NCI-H1048 (cell line): Measurements from ENCODE around the gene CYP4B1.

Source experiments
- DNase-seq: peaks from one replicate; lab custom pipeline; 2025; lab: John Stamatoyannopoulos, UW

CYP4B1 gene

DNA sequence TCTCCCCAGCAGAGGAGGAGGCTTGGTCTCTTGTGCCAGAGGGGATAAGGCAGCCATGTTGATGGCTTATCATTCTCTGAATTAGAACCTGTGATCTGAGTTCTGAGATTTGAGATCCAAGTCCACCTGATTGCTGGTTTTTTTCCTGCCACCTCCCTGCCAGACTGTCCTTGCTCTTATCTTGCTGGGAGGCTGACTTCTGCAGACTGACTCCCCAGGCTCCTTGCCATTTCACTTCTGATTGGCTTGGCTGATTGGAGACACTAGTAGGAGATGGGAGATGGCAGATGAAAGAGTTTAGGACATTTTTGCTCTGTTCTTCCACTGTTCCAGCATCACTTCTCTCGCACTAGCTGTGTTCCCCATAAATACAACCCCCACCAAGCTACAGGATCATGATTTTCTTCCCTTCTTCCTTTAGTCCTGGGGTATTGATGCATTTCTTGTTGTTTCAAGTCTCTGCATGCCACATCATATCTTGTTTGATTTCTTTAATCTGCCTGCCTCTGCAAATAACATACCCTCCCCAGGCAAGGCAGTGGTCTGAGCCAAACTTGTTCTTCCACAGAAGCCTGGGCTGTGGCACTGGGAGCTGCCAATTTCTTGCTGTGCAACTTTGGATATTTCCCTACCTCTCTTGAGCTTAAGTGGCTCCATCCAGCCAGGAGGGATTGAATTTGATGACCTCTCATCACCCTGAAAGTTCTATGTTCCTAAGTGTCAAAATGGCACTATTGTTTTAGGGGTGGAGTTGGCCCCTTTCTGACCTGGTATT is 963 bp upstream of the CYP4B1 start:
- no peak for DNase-seq

DNA sequence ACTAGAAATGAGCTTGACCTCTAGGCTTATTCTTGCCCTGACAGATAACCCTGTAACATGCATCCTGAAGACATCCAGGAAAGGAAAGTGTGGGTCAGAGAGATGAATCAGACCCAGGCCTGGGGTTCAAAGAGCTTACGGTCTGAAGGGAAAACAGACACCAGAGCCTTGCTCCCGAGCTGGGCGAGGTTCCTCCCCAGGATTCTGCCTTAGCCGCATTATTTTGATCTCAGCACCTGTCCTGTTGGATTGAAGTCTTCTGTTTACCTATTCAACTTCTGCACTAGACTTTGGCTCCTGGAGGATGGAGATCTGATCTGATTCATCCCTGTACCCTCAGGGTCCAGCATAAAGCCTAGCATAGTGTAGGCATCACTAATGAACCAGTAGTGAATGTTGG is 1.9 kb downstream of the CYP4B1 start:
- no peak for DNase-seq

DNA sequence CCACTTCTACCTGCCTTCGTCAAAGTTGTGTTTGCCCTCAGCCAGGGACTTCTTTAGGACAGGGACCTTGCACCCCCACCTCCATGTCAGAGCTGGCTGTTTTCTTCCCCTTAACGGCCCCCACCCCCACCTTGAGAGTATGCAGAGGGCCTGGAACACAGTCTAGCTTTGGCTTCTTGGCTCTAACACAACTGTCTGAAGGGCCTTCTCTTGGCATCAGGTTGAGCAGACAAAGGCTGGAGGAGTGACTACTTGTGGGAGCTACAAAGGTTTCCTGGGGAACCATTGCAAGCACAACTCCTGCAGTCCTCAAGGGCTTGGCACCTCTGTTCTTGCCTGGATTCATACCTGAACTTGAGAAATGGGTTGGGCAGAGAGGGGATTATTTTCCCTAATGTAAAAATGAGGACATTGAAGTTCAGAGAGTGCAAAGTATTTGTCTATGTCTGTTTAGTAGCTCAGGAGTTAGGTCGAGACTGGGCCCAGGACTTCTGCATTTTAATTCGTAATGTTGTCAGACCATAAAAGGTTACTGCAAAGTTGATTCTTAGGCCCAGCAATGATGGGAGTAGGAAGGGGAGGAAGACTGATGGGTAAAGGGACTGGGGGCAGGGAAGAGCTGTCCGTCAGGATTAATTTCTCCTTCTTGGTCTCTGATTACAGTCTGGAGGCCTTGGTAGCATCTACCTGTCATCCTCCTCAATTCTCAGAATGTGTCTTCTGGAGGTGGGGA is 2.6 kb downstream of the CYP4B1 start:
- DNase-seq: no peak

DNA sequence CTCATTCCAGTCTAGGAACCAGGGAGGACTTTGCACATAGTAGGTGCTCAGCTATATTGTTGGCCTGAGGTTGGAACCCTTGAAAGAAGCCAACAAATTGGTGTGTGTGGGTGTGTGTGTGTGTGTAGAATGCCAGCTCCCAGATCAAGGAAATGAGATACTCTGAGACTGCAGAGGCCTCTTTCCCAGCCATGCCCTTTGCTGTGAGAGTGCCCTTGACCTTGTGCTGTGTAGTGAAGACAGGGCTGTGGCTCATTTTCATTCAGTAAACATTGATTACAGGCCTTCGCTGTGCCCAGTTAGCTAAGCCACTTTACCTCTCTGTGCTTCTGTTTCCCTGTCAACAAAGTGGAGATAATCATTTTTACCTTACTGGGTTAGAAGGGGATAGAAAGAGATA is 3.2 kb downstream of the CYP4B1 start:
- DNase-seq: no peak

DNA sequence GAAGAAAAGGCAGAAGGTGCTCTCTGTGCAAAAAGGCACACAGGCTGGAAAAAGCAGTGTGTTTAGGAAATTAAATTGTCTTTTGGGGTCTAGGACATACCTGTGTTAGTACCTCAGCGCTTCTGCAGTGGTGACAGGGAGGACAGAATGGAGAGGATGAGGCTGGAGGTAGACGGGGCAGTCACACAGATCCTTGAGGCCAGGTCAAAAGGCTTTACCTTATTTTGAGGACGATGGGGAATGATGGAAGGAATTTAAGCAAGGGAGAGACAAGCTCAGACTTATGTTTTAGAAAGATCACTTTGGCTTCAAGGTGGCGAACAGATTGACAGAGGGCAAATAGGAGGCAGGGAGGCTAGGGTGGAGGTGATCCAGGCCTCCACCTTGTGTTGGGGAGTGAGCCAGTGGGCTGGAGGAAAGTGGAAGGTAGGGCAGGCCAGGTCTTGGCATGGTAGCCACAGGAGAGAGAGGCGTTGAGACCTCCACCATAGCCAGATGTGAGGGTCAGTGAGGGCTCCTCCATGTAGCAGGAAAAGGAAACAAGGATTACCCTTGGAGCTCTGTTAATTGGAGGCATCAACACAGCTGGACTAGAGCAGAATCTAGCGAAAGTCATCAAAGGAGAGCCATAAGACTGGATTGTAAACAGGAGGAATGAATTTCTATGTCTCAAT is 4.2 kb downstream of the CYP4B1 start:
- no peak for DNase-seq

DNA sequence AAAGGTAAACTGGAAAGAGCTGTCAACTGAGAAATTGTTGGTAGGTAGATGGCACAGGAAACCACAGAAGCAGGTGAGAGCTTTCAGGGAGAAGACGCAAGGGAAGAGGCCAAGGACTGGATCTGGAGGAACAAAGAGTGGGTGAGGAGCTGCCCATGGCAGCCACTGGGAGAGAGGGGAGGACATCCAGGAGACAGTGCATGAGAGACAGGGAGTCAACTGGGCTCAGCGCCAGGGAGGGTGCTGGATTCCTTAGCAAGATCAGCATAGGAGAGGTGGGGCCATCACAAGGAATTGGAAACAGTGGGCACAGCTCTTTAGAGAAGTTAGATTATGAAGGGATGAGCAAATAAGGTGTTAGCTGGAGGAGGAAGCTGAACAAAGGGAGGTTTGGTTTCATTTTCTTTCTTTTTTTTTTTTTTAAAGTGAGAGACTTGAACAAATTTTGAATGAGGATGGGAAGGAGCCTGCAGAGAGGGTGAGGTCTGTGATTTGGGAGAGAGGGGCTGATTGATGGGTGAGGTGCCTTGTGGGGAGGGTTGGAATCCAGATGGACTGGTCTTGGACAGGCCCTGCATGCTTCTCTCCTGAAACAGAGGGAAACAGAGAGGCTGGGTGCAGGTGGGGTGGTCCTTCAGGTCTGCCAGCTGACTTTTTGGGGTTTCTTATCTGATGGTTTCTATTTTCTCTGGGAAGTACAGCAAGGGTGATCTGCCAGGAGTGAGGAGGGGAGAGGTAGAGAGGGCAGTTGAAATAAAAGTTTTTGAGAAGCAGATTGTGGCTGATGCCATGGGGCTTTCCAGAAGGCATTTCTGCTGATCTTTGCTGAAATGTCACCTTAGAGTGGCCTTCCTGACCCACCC is 5.4 kb downstream of the CYP4B1 start:
- no peak for DNase-seq

DNA sequence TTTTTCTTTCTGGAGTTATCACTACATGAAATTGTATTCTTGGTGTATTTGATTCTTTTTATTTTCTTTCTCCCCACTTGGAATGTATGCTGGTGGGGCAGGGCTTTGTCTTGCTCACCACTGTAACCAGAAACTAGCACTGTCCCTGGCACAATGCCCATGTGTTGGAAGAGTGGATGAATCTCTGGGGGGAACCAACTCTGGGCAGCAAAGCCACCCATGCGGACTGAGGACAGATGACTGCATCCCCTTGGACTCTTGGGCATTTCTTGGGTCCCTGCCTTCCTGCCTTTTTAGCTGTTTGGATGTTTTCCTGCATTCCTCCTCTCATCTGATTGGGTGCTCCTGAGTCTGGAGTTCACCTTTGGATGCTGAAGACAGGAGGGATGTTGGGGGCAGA is 6.1 kb downstream of the CYP4B1 start:
- no peak for DNase-seq

DNA sequence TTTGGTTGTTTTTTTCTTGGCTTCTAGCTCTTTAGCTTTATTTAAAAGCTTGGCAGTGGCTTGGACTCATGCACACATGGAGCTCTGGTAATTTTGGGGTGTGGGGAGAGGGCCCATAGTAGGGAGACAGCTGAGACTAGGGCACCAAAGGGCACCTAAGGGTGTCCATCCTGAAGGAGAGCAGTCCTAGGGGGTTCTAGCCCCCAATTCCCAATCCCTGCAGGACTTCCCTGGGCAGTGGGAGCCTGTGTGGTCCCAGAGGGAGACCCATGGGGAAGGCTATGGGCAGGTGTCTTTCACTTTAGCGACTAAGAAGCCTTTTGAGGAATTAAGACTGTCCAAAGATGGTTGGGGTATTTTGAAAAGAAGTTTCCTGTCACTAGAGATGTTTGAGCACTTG is 6.9 kb downstream of the CYP4B1 start:
- DNase-seq: no peak

DNA sequence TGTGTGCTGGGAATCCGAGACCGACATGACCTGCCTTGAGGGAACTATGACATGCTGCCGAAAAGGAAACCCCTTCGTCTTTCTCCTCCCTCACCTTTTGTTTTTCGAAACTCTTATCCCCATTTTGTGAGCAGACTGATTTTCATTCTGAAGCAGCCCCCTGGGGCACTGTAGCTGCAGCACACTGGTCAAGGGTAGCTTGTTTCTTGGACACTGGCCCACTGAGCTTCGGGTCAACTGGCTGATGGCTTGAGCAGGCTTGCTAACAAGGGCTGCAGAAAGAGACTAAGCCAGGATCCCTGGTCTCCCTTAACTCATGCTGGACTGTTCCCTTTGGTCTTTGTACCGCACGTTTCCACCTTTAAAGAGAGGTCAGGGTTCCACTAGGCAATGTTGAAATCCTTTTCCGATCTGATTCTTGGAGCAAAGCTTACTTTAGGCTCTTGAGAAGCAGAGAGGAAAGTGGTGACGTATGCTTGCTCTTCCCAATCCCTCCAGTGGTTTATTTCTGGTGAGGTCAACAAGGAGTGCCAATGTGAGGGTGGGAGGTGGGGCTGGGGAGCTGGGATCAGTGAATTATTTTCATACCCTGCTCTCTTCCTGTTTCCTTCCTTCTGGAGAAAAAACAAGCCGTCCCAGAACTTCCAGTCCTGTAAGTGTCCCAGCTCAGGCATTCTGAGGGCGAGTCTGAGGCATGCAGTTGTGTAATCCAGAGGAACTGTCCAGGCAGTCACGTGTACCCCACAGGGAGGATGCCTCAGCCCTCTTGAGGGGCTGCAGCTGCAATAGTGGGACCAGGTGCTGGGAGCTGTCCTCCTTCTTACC is 7.6 kb downstream of the CYP4B1 start:
- no peak for DNase-seq

DNA sequence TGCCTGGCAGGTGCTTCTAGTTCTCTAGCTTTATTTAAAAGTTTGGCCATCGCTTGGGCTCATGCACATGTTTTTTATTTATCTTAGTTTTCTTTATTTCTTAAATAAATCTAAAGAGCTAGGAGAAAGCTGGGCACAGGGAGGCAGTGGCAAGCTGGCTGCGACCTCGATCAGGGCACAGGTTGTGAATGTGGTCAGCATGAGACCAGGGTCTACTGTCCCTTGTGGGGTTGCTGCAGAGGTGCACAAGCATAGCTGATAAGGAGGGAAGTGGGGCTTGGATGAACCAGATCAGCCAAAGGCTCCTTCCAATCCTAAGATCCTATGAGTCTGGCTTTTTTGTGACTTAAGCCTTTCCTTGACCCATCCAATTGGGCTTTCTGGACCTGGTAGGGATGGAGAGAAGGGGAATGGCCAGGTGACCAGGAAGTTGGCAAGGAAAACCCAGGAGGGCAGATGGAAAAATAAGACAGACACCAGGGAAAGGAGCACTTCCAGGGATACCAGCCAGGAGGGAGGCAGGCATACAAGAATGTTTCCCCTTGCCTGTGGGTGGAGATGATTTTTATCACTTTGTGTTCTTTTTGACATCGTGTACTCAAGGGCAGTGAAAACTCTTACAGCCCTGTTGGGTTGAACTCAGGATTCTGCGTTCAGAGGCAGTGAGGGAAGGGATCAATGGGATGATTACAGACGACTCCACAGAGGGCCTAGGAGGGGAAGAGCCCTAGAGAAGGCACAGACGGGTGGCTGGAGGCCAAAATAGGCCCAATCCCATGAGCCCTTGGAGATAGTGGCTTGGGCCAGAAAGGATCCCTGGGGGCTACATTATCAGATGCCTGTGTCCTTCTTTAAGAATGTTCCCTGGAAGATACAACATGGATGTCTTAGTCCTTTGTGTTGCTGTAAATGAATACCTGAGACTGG is 8.5 kb downstream of the CYP4B1 start:
- DNase-seq: no peak

DNA sequence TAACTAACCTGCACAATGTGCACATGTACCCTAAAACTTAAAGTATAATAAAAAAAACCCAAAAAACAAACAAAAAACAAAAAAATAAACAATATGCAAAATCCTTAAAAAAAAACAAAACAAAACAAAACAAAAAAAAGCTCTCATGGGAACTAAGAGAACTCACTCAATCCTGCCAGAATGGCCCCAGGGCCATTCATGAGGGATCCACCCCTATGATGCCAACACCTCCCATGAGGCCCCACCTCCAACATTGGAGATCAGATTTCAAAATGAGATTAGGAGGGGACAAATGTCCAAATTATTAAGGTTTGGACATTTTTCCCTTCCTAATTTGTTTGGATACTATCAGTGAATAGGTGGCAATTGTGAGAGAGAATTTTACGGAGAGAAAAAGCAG is 10.2 kb downstream of the CYP4B1 start:
- DNase-seq: no peak

DNA sequence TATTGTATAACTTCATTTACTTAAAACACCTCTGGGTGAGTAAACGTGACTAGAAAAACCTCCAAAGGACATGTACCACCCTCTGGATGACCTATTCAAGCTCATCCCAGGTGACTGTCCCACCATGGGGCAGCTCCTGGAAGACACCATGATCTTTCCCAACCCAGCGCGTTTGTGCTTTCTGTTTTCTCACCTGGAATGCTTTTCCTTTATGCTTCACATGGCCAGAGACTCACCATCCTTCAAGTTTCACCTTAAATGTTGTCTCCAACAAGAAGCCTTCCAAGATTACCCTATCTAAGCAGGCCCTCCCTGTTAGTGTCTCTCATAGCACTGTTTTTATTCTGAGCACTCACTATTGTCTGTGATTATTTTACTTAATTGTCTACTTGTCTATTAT is 11.1 kb downstream of the CYP4B1 start:
- DNase-seq: no peak

DNA sequence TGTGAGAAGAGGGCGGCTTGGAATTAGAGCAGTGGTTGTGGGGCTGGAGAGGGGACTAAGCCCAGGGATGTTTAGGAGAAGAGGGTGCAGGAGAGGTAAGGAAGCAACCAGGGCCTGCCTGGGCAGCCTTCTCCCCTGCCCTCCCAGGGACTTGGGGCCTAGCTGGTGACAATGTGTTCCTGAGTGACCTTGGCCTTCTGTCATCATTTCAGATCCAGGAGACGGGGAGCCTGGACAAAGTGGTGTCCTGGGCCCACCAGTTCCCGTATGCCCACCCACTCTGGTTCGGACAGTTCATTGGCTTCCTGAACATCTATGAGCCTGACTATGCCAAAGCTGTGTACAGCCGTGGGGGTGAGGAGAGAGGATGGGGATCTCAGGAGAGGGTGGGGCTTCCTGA is 11.8 kb downstream of the CYP4B1 start:
- no peak for DNase-seq

DNA sequence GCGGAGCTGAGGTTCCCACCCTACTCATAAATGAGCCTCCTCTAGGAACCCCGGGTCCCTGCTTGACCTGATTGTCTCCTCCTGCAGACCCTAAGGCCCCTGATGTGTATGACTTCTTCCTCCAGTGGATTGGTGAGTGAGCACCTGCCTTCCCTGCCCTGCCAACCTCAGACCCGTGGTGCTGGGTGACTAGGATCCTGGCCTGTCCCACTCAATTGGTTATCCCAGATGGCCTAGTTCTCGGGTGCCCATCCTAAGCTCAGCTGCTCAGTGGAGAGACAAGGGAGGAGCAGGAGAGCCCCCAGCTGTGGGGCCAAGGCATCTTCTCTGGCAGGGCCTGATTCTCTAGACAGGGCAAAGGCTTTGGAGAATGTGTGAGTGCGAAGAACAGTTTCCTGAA is 12.2 kb downstream of the CYP4B1 start:
- DNase-seq: no peak

DNA sequence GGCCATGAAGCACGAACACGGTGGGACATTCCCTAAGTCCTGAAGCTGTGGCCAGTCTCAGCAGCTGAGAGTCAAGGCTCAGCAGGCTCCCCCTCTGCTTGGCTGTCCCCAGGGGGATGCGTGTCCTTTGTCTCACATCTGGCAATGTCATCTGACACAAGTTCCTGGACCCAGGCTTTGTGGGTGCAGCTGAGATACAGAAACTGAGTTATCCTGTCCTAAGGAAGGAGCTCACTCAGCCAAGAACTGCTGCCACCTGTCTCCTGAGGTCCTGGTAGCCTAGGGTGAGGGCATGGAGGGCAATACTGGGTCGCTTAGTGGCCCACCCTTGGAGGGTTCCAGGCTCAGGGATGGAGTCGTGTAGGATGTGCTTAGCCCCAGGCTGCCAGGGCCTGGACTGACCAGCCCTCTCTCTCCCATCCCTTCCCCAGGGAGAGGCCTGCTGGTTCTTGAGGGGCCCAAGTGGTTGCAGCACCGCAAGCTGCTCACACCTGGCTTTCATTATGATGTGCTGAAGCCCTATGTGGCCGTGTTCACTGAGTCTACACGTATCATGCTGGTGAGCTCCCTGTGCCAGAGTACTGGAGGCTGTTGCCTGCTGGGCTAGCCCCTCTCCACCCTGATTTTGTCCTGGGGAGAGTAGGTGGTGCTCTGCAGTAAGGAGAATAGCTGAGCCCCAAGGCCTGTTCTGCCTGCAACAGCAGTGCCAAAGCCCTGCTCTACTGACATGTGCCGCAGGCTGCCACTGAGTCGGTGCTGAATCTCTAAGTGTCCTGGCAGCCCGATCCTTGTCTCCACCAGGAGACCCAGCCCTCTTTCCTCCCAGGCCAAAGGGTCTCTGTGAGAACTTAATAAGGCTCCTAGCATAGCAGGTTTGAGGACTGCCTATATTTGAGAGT is 13.5 kb downstream of the CYP4B1 start:
- no peak for DNase-seq

DNA sequence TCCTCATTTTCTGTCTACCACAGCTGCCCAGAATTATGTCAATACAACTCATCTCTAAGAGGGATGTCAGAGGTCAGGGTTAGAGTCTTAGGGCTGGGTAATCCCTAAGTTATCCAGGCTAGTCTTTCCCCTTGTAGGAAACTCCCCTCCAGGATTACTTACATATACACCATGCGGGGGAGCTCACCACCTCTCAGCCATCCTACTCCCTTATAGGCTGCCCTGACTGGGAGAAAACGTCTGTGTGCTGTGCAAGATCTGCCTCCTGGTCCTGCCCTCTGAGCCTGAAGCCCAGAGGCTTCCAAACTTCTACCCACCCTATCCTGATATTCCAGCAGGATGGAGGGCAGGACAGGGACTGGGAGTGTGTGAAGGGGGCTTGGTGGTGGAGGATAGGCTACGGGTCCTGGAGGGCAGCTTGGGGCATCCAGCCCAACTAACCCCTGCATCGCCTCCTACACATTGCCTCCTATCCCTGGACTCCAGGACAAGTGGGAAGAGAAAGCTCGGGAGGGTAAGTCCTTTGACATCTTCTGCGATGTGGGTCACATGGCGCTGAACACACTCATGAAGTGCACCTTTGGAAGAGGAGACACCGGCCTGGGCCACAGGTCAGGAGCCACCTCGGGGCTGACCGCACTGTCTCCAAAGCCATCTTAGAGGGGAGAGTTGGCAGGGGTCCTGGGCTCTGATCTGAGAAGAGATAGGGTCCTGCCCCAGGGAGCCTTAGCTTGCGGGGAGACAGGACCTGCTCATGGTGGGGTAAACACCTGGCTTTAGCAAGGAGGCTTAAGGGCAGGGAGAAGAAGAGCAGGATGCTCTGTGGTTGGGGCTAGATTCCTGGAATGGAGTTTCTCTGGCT is 14.4 kb downstream of the CYP4B1 start:
- no peak for DNase-seq

DNA sequence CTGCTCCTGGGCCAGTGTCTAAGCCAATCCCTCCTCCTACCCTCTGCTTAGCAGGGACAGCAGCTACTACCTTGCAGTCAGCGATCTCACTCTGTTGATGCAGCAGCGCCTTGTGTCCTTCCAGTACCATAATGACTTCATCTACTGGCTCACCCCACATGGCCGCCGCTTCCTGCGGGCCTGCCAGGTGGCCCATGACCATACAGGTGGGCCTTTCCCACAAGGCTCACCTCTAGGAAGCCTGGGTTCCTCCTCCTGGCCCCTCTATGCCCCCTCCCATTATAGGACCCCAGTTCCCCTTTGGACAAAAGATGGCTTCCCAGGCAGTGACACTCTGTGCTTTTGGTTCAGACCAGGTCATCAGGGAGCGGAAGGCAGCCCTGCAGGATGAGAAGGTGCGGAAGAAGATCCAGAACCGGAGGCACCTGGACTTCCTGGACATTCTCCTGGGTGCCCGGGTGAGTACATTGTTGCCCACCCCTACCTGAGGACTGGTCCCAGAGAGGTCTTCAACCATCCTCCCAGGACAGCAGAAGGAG is 15.1 kb downstream of the CYP4B1 start:
- DNase-seq: no peak

DNA sequence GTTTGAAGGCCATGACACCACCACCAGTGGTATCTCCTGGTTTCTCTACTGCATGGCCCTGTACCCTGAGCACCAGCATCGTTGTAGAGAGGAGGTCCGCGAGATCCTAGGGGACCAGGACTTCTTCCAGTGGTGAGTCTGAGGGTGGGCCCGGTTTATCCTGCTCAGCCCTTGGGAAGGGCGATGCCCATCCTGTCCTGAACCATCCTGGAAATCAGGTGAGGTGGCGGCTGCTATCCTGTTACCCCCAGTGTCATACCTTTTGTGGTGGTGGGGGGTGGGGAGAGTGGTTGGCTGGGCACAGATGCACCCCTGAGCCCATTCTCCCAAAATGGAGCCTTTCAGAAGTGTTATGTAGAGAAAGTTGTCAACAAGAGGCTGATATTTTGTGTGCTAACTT is 16.3 kb downstream of the CYP4B1 start:
- no peak for DNase-seq
